ENCODE data around the gene POLR3C.
A peak's percentile ranks its signal among the peaks of the same experiment; 100 is the strongest.

POLR3C gene

GRCh38 chr1:145855426-145855948 lies 31.5 kb downstream of the POLR3C start:
- DNase-seq, result no peak
- Histone ChIP-seq H3K36me3 (peaks cover 8% of the 10 kb centered on the region), H3K4me1 (no peaks in the 10 kb centered on the region), H3K4me3 (ENCODE audit: low read depth, low read length) (no peak overlapping the region), H3K27me3 (no peaks in the 10 kb centered on the region), H3K9me3 (no peaks in the 10 kb centered on the region)
- no peak for TF ChIP-seq CTCF (IDR thresholded peaks at IDR 0.05; ENCODE audit: low read depth, low read length)

GRCh38 chr1:145857170-145857569 lies 33.2 kb downstream of the POLR3C start:
- Histone ChIP-seq H3K4me3 (ENCODE audit: low read depth, low read length) (no peak overlapping the region), H3K36me3 (peaks cover 8% of the 10 kb centered on the region), H3K4me1 (no peaks in the 10 kb centered on the region), H3K9me3 (no peaks in the 10 kb centered on the region), H3K27me3 (no peaks in the 10 kb centered on the region)
- DNase-seq, result no peak
- no peak for TF ChIP-seq CTCF (IDR thresholded peaks at IDR 0.05; ENCODE audit: low read depth, low read length)

GRCh38 chr1:145858238-145858900 lies 34.4 kb downstream of the POLR3C start:
- Histone ChIP-seq H3K4me1 (no peaks in the 10 kb centered on the region), H3K27me3 (no peaks in the 10 kb centered on the region), H3K36me3 (peaks cover 4% of the 10 kb centered on the region), H3K9me3 (no peaks in the 10 kb centered on the region), H3K4me3 (ENCODE audit: low read depth, low read length) (peak overlapping the region; percentile 99)
- DNase-seq, result peak; percentile 81
- TF ChIP-seq CTCF (IDR thresholded peaks at IDR 0.05; ENCODE audit: low read depth, low read length), result peak; percentile 2; the same call in 1 of the 2 replicates

GRCh38 chr1:145858901-145859490 lies 35.0 kb downstream of the POLR3C start, which contains the start of gene PIAS3:
TSS of gene PIAS3 (minus strand) at chr1:145859081. CDS start at chr1:145858990, 91 bp downstream.
- Histone ChIP-seq H3K9me3 (no peaks in the 10 kb centered on the region), H3K4me3 (ENCODE audit: low read depth, low read length) (peak within 1 kb of the TSS; percentile 99), H3K36me3 (no peaks in the 10 kb centered on the region; the same call in 1 of the 2 replicates), H3K27me3 (no peaks in the 10 kb centered on the region), H3K4me1 (no peaks in the 10 kb centered on the region)
- TF ChIP-seq CTCF (IDR thresholded peaks at IDR 0.05; ENCODE audit: low read depth, low read length), result no peak
- peak; percentile 98 for DNase-seq

- no peak for TF ChIP-seq CTCF (IDR thresholded peaks at IDR 0.05; ENCODE audit: low read depth, low read length)
- no peaks in the 10 kb centered on the region; the same call in 1 of the 2 replicates for H3K36me3 ChIP-seq
- H3K4me1 ChIP-seq, result no peaks in the 10 kb centered on the region
- peak overlapping the region; percentile 99 for H3K4me3 ChIP-seq (ENCODE audit: low read depth, low read length)
- no peaks in the 10 kb centered on the region for H3K9me3 ChIP-seq
- H3K27me3 ChIP-seq, result no peaks in the 10 kb centered on the region
- DNase-seq, result peak; percentile 94
Measured at GRCh38 chr1:145859491-145860023, 35.6 kb downstream of the POLR3C start.
